MM.1S (cell line): ENCODE measurements around the gene PXT1.
A peak's percentile ranks its signal among the peaks of the same experiment; 100 is the strongest.
"Not testable (repeated sequence)": the region's sequence is repeated elsewhere in the genome, so short reads cannot be mapped to it uniquely, and the experiment has no call there.

Source experiments
- DNase-seq: peaks from one replicate; pipeline ENCODE4 v3.0.0-alpha.2; 2015
- H2AFZ ChIP-seq: fragments of 300-600 bp; sonication (generic); 2 replicates; pipeline ENCODE4 v1.6.0; 2016; ENCODE audit warnings: antibody characterized with exemption, low read length
- H3F3A ChIP-seq: fragments of 300-600 bp; sonication (generic); 2 replicates; pipeline ENCODE4 v1.6.1; 2016; ENCODE audit warnings: mild to moderate bottlenecking, antibody characterized with exemption, low read length, moderate library complexity, mixed read lengths; ENCODE audit not compliant: insufficient read depth
- H3K27ac ChIP-seq: fragments of 300-600 bp; sonication (generic); 2 replicates; pipeline ENCODE4 v1.5.1; 2016; ENCODE audit warnings: mild to moderate bottlenecking, low read length
- H3K27me3 ChIP-seq: fragments of 300-600 bp; sonication (generic); replicated peaks from 2 replicates; pipeline ENCODE4 v1.6.0; 2016; ENCODE audit warnings: low read length; ENCODE audit not compliant: insufficient read depth
- H3K36me3 ChIP-seq: fragments of 300-600 bp; sonication (generic); replicated peaks from 2 replicates; pipeline ENCODE4 v1.6.1; 2016; ENCODE audit warnings: mild to moderate bottlenecking, low read length, mixed read lengths; ENCODE audit not compliant: insufficient read depth
- H3K4me1 ChIP-seq: fragments of 300-600 bp; sonication (generic); 2 replicates; pipeline ENCODE4 v1.6.1; 2016; ENCODE audit warnings: low read length, mixed read lengths
- H3K4me2 ChIP-seq: fragments of 300-600 bp; sonication (generic); 2 replicates; pipeline ENCODE4 v1.6.0; 2016; ENCODE audit warnings: low read depth, low read length
- H3K4me3 ChIP-seq: fragments of 300-600 bp; sonication (generic); 2 replicates; pipeline ENCODE4 v1.5.1; 2016; ENCODE audit warnings: low read length, mixed read lengths
- H3K79me2 ChIP-seq: fragments of 300-600 bp; sonication (generic); 2 replicates; pipeline ENCODE4 v1.6.1; 2016; ENCODE audit warnings: mixed run types, low read length, mixed read lengths
- H3K9ac ChIP-seq: fragments of 300-600 bp; sonication (generic); 2 replicates; pipeline ENCODE4 v1.6.1; 2016; ENCODE audit warnings: low read length, mixed read lengths
- H3K9me2 ChIP-seq: fragments of 300-600 bp; sonication (generic); replicated peaks from 2 replicates; pipeline ENCODE4 v1.6.1; 2016; ENCODE audit warnings: mild to moderate bottlenecking, low read length, mixed read lengths; ENCODE audit not compliant: insufficient read depth
- H3K9me3 ChIP-seq: fragments of 300-600 bp; sonication (generic); replicated peaks from 2 replicates; pipeline ENCODE4 v1.6.1; 2016; ENCODE audit warnings: mild to moderate bottlenecking, low read length, mixed read lengths; ENCODE audit not compliant: insufficient read depth
- H4K20me1 ChIP-seq: fragments of 300-600 bp; sonication (generic); 2 replicates; pipeline ENCODE4 v1.6.1; 2016; ENCODE audit warnings: mild to moderate bottlenecking, low read length, moderate library complexity, mixed read lengths; ENCODE audit not compliant: insufficient read depth
- CTCF ChIP-seq: fragments of 300-600 bp; sonication (generic); IDR thresholded peaks from 2 replicates; pipeline ENCODE4 v1.5.1; 2016; ENCODE audit warnings: antibody characterized with exemption, low read length, mixed read lengths
- EZH2 ChIP-seq: fragments of 300-600 bp; sonication (generic); optimal IDR thresholded peaks from 2 replicates; pipeline ENCODE3; 2017; ENCODE audit warnings: low read depth, mild to moderate bottlenecking, antibody characterized with exemption, low read length, mixed read lengths
- EZH2phosphoT487 ChIP-seq: fragments of 300-600 bp; sonication (generic); IDR thresholded peaks from 2 replicates; pipeline ENCODE4 v1.6.1; 2018; ENCODE audit warnings: antibody characterized with exemption, low read length

The PXT1 gene

GRCh38 chr6:36367743-36368142, 74.9 kb downstream of the PXT1 start:
- no peaks in the 10 kb centered on the region for H3K9me2 ChIP-seq
- H3K27me3 ChIP-seq: no peaks in the 10 kb centered on the region
- H3K79me2 ChIP-seq: no peaks in the 10 kb centered on the region
- H3K4me3 ChIP-seq: no peak overlapping the region
- H3K9ac ChIP-seq: no peak overlapping the region
- H2AFZ ChIP-seq: no peak overlapping the region
- no peak for DNase-seq
- no peaks in the 10 kb centered on the region for H4K20me1 ChIP-seq
- H3K9me3 ChIP-seq: no peaks in the 10 kb centered on the region
- no peak for TF ChIP-seq EZH2
- no peak for TF ChIP-seq EZH2phosphoT487
- no peak for TF ChIP-seq CTCF
- H3K36me3 ChIP-seq: no peaks in the 10 kb centered on the region
- H3K4me2 ChIP-seq: no peak overlapping the region
- H3F3A ChIP-seq: no peaks in the 10 kb centered on the region
- H3K4me1 ChIP-seq: peaks cover 13% of the 10 kb centered on the region
- no peak overlapping the region for H3K27ac ChIP-seq

DNA sequence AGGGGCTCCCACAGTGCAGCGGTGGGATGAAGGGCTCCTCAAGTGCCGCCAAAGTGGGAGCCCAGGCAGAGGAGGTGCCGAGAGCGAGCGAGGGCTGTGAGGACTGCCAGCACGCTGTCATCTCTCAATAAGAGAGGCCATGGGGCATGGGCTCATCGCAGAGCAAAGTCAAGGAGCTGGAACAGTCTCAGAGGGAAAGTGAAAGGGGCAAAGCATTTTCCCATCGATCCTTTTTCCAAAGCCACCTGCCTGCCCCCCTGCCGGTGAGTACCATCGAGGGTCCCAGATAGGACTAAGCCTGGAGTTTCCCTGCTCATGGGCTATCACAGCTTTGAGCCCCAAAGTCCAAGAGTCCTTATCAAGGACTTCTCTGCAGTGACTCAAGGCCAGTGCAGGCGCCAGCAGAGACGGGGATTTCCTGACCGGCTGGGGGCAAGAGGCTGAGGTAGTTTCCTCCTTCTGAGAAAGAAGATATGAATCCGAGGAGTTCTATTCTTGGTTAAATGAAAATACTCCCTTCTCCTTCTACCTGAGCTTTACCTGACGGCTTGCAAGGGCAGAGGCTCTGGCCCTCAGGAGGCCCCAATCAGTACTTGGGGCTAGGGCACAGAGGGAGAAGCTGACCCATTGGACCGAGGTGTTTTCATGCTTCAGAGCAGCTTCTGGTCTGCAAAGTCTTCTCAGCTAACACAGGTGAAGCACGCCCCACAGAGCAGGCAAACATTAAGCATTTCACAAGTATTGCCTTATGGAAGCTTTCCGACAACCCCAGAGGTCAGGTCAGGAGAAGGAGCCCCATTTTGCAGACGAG, 77.8 kb downstream of the PXT1 start:
- Histone ChIP-seq H3K27me3 (no peaks in the 10 kb centered on the region), H4K20me1 (no peaks in the 10 kb centered on the region), H2AFZ (peak overlapping the region; percentile 97), H3K36me3 (no peaks in the 10 kb centered on the region), H3K79me2 (no peaks in the 10 kb centered on the region), H3K4me3 (peak overlapping the region; percentile 41), H3K9ac (peak overlapping the region; percentile 50; the same call in 1 of the 2 replicates), H3F3A (no peaks in the 10 kb centered on the region), H3K4me2 (peak overlapping the region; percentile 60), H3K9me2 (no peaks in the 10 kb centered on the region), H3K4me1 (peaks cover 13% of the 10 kb centered on the region), H3K9me3 (no peaks in the 10 kb centered on the region), H3K27ac (peak overlapping the region; percentile 34; the same call in 1 of the 2 replicates)
- DNase-seq: peak; percentile 72
- TF ChIP-seq EZH2: no peak
- TF ChIP-seq EZH2phosphoT487: no peak
- TF ChIP-seq CTCF: no peak

- H4K20me1 ChIP-seq, H3K27ac ChIP-seq, H3K27me3 ChIP-seq, H3K9me3 ChIP-seq, H3K36me3 ChIP-seq, H3F3A ChIP-seq, H3K9ac ChIP-seq, H2AFZ ChIP-seq, H3K4me3 ChIP-seq, H3K9me2 ChIP-seq, DNase-seq, H3K79me2 ChIP-seq, H3K4me2 ChIP-seq: not testable (repeated sequence)
- peaks cover 13% of the 10 kb centered on the region for H3K4me1 ChIP-seq
Measured at GRCh38 chr6:36364061-36364635, 78.5 kb downstream of the PXT1 start.

DNA sequence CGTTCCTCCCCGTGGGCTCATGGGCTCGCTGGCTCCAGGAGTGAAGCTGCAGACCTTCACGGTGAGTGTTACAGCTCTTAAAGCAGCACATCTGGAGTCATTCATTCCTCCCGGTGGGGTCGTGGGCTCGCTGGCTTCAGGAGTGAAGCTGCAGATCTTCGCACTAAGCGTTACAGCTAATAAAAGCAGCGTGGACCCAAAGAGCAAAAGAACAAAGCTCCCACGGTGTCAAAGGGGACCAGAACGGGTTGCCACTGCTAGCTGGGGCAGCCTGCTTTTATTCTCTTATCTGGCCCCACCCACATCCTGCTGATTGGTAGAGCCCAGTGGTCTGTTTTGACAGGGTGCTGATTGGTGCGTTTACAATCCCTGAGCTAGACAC, 79.3 kb downstream of the PXT1 start:
- H3K9me3 ChIP-seq, H2AFZ ChIP-seq, H3K79me2 ChIP-seq, H3K27me3 ChIP-seq, DNase-seq, H3K9me2 ChIP-seq, H3K9ac ChIP-seq, H3F3A ChIP-seq, H3K36me3 ChIP-seq, H3K27ac ChIP-seq, H3K4me3 ChIP-seq, H4K20me1 ChIP-seq, H3K4me2 ChIP-seq: not testable (repeated sequence)
- H3K4me1 ChIP-seq: peaks cover 13% of the 10 kb centered on the region
